GM19467 (cell line): ENCODE measurements around the gene LMO7.
"Not testable (repeated sequence)": the region's sequence is repeated elsewhere in the genome, so short reads cannot be mapped to it uniquely, and the experiment has no call there.

Experiments
- ATAC-seq: cut with Tn5 transposase; IDR thresholded peaks from one replicate; pipeline ENCODE4 v1.9.1; 2021; ENCODE audit warnings: mild to moderate bottlenecking, moderate library complexity; ENCODE audit not compliant: unreplicated experiment

Gene LMO7

GRCh38 chr13:75645141-75645540, 9.0 kb downstream of the LMO7 start:
- ATAC-seq = no peak

GRCh38 chr13:75647126-75647784, 11.1 kb downstream of the LMO7 start:
- peak; percentile 66 for ATAC-seq

- no peak for ATAC-seq
Measured at GRCh38 chr13:75648446-75648845, 12.3 kb downstream of the LMO7 start.

GRCh38 chr13:75651013-75651412, 14.9 kb downstream of the LMO7 start:
- ATAC-seq = no peak

GRCh38 chr13:75652726-75653125, 16.6 kb downstream of the LMO7 start:
- ATAC-seq = no peak

- ATAC-seq = no peak
Measured at GRCh38 chr13:75656425-75656989, 20.4 kb downstream of the LMO7 start.

GRCh38 chr13:75657111-75657510, 21.0 kb downstream of the LMO7 start:
- ATAC-seq = no peak

- ATAC-seq = no peak
Measured at GRCh38 chr13:75660694-75661093, 24.6 kb downstream of the LMO7 start.

GRCh38 chr13:75661443-75661842, 25.3 kb downstream of the LMO7 start:
- ATAC-seq = no peak

GRCh38 chr13:75666646-75667351, 30.7 kb downstream of the LMO7 start:
- no peak for ATAC-seq

GRCh38 chr13:75669706-75670105, 33.6 kb downstream of the LMO7 start:
- ATAC-seq = no peak

- ATAC-seq = no peak
Measured at GRCh38 chr13:75670496-75670895, 34.4 kb downstream of the LMO7 start.

- ATAC-seq = no peak
Measured at GRCh38 chr13:75675421-75675820, 39.3 kb downstream of the LMO7 start.

GRCh38 chr13:75679459-75679858, 43.3 kb downstream of the LMO7 start:
- ATAC-seq = no peak

GRCh38 chr13:75680251-75680650, 44.1 kb downstream of the LMO7 start:
- not testable (repeated sequence) for ATAC-seq

GRCh38 chr13:75682326-75682725, 46.2 kb downstream of the LMO7 start:
- ATAC-seq = no peak

- ATAC-seq = no peak
Measured at GRCh38 chr13:75685239-75685697, 49.1 kb downstream of the LMO7 start.

GRCh38 chr13:75687150-75687763, 51.1 kb downstream of the LMO7 start:
- ATAC-seq = no peak

- ATAC-seq = no peak
Measured at GRCh38 chr13:75689686-75690085, 53.6 kb downstream of the LMO7 start.

- ATAC-seq = no peak
Measured at GRCh38 chr13:75690607-75691006, 54.5 kb downstream of the LMO7 start.

- ATAC-seq = no peak
Measured at GRCh38 chr13:75691183-75691582, 55.1 kb downstream of the LMO7 start.

GRCh38 chr13:75693227-75693626, 57.1 kb downstream of the LMO7 start:
- ATAC-seq = no peak
